ENCODE measurements around the gene MMS19.

GRCh38 chr10:97494863-97495506 lies 3.2 kb downstream of the MMS19 start:
- TF ChIP-seq CTCF (IDR thresholded peaks at IDR 0.05), result no peak
- no peak for TF ChIP-seq POLR2AphosphoS5 (IDR thresholded peaks at IDR 0.05; ENCODE audit: low read depth, low read length)
- no peak for TF ChIP-seq SIN3A (IDR thresholded peaks at IDR 0.05; ENCODE audit: borderline replicate concordance, insufficient read depth, low read depth, low read length)
- no peak for TF ChIP-seq REST (IDR thresholded peaks at IDR 0.05; ENCODE audit: insufficient read depth in 1 of 2, low read depth in 2 of 2, low read length in 1 of 2)

Data from Panc1 (cell line).